ENCODE data around the gene ZBTB45. TPM values are rescaled to one million over a fixed set of nuclear protein-coding genes. Genes with fewer than 3 reads are reported as not detected.

Gene ZBTB45
- total and polyA plus RNA-seq, 9 of the 15 experiments (the other 6 are each of a cell fraction or from before 2014, with no cell fraction given), result 0.08 to 16.1 (median 1.8) TPM

DNA sequence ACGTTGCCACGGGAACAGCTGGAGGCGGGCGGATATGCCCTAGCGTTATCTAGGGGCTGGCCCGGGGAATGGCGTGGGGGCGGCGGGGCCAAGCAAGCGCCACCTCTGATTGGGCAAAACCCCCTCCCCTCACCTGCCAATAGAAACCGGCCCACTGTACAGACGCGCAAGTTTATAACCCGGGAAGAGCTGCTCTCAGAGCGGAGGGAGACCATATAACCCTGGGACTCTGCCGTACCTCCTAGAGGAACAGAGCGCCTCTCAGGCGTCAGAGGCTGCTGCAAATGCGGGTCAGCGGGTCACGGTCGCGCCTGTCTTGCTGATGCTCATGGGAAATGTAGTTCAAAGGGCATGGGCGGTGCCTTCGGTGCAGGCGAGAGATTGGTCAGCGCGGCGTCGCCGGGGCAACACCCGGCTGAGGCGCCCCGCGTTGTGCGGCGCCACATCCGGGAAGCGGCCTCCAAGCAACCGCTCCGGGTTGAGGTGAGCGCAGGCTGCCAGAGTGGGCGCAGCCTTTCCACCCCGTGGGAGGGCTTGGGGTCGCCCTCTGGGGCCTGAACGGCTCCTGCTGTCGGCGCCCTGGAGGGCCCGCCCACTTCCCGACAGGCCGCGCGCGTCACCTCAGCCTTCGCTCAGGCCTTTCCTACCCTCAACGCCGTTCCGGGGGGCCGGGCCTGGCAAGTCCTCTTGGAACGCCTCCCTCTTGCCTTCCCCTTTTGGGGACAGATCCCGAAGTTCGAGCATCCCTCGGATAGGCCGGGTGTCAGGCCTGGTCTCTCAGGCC, 43.7 kb downstream of the ZBTB45 start, which contains the start of gene ZNF446 (continued):
- TF ChIP-seq, protein P1, sequence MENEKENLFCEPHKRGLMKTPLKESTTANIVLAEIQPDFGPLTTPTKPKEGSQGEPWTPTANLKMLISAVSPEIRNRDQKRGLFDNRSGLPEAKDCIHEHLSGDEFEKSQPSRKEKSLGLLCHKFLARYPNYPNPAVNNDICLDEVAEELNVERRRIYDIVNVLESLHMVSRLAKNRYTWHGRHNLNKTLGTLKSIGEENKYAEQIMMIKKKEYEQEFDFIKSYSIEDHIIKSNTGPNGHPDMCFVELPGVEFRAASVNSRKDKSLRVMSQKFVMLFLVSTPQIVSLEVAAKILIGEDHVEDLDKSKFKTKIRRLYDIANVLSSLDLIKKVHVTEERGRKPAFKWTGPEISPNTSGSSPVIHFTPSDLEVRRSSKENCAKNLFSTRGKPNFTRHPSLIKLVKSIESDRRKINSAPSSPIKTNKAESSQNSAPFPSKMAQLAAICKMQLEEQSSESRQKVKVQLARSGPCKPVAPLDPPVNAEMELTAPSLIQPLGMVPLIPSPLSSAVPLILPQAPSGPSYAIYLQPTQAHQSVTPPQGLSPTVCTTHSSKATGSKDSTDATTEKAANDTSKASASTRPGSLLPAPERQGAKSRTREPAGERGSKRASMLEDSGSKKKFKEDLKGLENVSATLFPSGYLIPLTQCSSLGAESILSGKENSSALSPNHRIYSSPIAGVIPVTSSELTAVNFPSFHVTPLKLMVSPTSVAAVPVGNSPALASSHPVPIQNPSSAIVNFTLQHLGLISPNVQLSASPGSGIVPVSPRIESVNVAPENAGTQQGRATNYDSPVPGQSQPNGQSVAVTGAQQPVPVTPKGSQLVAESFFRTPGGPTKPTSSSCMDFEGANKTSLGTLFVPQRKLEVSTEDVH (IDR thresholded peaks at IDR 0.05; ENCODE audit: low read depth, partially characterized antibody), result peak; percentile 72
- no peak for TF ChIP-seq CBFA2T3 (IDR thresholded peaks at IDR 0.05)
- TF ChIP-seq ZNF41 (CRISPR knock-in tag; conservative IDR thresholded peaks at IDR 0.05), result no peak
- peak; percentile 10 for TF ChIP-seq FOXP1 (CRISPR knock-in tag; IDR thresholded peaks at IDR 0.05)
- TF ChIP-seq, protein P2, sequence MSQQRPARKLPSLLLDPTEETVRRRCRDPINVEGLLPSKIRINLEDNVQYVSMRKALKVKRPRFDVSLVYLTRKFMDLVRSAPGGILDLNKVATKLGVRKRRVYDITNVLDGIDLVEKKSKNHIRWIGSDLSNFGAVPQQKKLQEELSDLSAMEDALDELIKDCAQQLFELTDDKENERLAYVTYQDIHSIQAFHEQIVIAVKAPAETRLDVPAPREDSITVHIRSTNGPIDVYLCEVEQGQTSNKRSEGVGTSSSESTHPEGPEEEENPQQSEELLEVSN (IDR thresholded peaks at IDR 0.05; ENCODE audit: borderline replicate concordance in 1 of 2, extremely low read depth in 1 of 2, insufficient read depth in 1 of 2, insufficient read length in 1 of 2, low read depth in 1 of 2, low read length in 1 of 2, poor library complexity in 1 of 2, severe bottlenecking in 1 of 2), result peak in 1 of 2 experiments; percentile 31
- 0 out of 2 replicates have a peak, but pooled peaks have one; percentile 17 for TF ChIP-seq RUNX1 (IDR thresholded peaks at IDR 0.05; ENCODE audit: low read depth)
- TF ChIP-seq ZNF140 (CRISPR knock-in tag; IDR thresholded peaks at IDR 0.05), result no peak
- TF ChIP-seq, protein P3, sequence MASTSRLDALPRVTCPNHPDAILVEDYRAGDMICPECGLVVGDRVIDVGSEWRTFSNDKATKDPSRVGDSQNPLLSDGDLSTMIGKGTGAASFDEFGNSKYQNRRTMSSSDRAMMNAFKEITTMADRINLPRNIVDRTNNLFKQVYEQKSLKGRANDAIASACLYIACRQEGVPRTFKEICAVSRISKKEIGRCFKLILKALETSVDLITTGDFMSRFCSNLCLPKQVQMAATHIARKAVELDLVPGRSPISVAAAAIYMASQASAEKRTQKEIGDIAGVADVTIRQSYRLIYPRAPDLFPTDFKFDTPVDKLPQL (IDR thresholded peaks at IDR 0.05; ENCODE audit: extremely low read depth, insufficient read length), result no peak
- TF ChIP-seq HMGN3 (IDR thresholded peaks at IDR 0.05; ENCODE audit: borderline replicate concordance, extremely low read depth, insufficient read length, low read depth, low read length), result peak; percentile 99
- no peak; the same call in 1 of the 2 replicates for TF ChIP-seq TAF15 (IDR thresholded peaks at IDR 0.05; ENCODE audit: low read depth, low read length)
- TF ChIP-seq TEAD4 (IDR thresholded peaks at IDR 0.05; ENCODE audit: low read length), result peak; percentile 37; the same call in 1 of the 2 replicates
- TF ChIP-seq TEAD4 (CRISPR knock-in tag; IDR thresholded peaks at IDR 0.05; ENCODE audit: borderline replicate concordance), result no peak
- TF ChIP-seq ZNF436 (CRISPR knock-in tag; IDR thresholded peaks at IDR 0.05), result peak; percentile 1; the same call in 1 of the 2 replicates
- no peak for TF ChIP-seq NR3C1 (CRISPR knock-in tag; IDR thresholded peaks at IDR 0.05)
- TF ChIP-seq NR1H2 (CRISPR knock-in tag; IDR thresholded peaks at IDR 0.05), result no peak
- TF ChIP-seq, protein P4, sequence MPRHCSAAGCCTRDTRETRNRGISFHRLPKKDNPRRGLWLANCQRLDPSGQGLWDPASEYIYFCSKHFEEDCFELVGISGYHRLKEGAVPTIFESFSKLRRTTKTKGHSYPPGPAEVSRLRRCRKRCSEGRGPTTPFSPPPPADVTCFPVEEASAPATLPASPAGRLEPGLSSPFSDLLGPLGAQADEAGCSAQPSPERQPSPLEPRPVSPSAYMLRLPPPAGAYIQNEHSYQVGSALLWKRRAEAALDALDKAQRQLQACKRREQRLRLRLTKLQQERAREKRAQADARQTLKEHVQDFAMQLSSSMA (CRISPR knock-in tag; IDR thresholded peaks at IDR 0.05), result no peak
- peak; percentile 55; the same call in 1 of the 2 replicates for TF ChIP-seq SPI1 (IDR thresholded peaks at IDR 0.05; ENCODE audit: borderline replicate concordance, low read depth, low read length)
- TF ChIP-seq NONO (IDR thresholded peaks at IDR 0.05; ENCODE audit: low read depth in 2 of 2, low read length in 1 of 2), result peak in 1 of 2 experiments; percentile 24; a peak in 1 of 4 replicates
- peak; percentile 59 for TF ChIP-seq EP400 (IDR thresholded peaks at IDR 0.05)
- TF ChIP-seq NCOR1 (IDR thresholded peaks at IDR 0.05), result no peak; the same call in 1 of the 2 replicates
- TF ChIP-seq SREBF2 (CRISPR knock-in tag; IDR thresholded peaks at IDR 0.05), result no peak
- peak; percentile 18; the same call in 1 of the 2 replicates for TF ChIP-seq RFX7 (CRISPR knock-in tag; IDR thresholded peaks at IDR 0.05)

Measured in K562 (cell line).